ENCODE results near the gene ATOH8.

DNA sequence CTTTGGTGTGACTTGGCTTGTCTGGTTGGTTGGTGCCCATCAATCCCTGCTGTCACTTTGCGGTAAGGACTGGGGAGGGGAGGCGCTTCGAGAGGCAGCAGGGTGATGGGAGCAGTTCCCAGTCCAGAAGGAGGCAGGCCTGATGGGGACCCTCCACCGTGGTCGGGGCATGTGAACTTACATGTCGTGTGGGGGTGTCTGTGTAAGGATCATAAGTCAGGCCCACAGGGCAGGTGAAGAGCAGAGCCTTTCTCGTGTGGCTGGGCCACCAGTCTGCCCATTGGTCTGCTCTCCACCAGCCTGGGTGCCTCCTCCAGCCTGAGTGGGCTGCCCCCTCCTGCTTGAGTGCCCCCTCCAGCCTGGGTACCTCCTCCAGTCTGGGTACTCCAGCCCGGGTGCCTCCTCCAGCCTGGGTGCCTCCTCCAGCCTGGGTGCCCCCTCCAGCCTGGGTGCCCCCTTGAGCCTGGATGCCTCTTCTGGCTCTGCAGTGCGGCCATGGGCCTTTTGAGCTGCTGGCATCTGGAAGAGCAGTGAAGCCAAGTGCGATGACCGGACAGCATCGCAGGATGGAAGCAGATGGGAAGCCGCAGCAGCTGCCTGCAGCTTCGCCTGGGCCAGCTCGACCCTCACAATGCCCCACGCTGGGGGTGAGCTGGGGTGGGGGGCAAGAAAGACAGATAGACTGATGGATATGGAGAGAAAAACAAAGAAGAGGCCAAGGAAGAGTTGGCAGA lies 25.0 kb downstream of the ATOH8 start:
- no peak for TF ChIP-seq CTCF (IDR thresholded peaks at IDR 0.05)
- no peak for TF ChIP-seq POLR2A (IDR thresholded peaks at IDR 0.05; ENCODE audit: low read depth)

Data from esophagus muscularis mucosa (tissue), 3 donors.